Right lobe of liver (tissue), 6 donors: ENCODE measurements around the gene COTL1. TPM values are rescaled to one million over a fixed set of nuclear protein-coding genes. Genes with fewer than 3 reads are reported as not detected.

Experiments used
- ATAC-seq, 4 donors: fragments of 200-7000 bp; cut with Tn5 transposase; one replicate each; pipeline ENCODE4 v1.9.1; 2020; ENCODE audit warnings: mild to moderate bottlenecking in 4 of 4, moderate library complexity in 4 of 4
- DNase-seq, 3 donors: peaks; one replicate each; pipeline ENCODE4 v3.0.0-alpha.2; 2020
- H3K27ac ChIP-seq, 3 donors: fragments of 200-600 bp; one replicate each; pipeline ENCODE4 v1.8.0; 2022
- H3K27me3 ChIP-seq, 2 donors: fragments of 200-600 bp; one replicate each; pipeline ENCODE4 v1.8.0; 2022
- H3K36me3 ChIP-seq, 4 donors: fragments of 200-600 bp; sonication (generic) in 1 of 4; one replicate each; pipeline versions ENCODE4 v1.5.1 to v1.8.0; 2017 to 2022; ENCODE audit warnings: control low read depth in 1 of 4
- H3K4me1 ChIP-seq, 4 donors: fragments of 200-600 bp; sonication (generic) in 1 of 4; one replicate each; pipeline versions ENCODE4 v1.5.1 to v1.8.0; 2017 to 2022; ENCODE audit warnings: control low read depth in 1 of 4
- H3K4me3 ChIP-seq, 3 donors: fragments of 200-600 bp; one replicate each; pipeline ENCODE4 v1.8.0; 2022
- H3K9me3 ChIP-seq, 4 donors: fragments of 200-600 bp; sonication (generic) in 1 of 4; one replicate each; pipeline versions ENCODE4 v1.5.1 to v1.8.0; 2017 to 2022; ENCODE audit warnings: control low read depth in 1 of 4
- POLR2A ChIP-seq: fragments of 450-650 bp; IDR thresholded peaks from one replicate; pipeline ENCODE4 v1.6.1; 2017; ENCODE audit warnings: antibody characterized with exemption, mild to moderate bottlenecking
- WGBS: methylation state at CpG from one replicate; pipeline ENCODE4 v1.1.6; 2018; ENCODE audit warnings: low coverage, low lambda C conversion rate; ENCODE audit not compliant: insufficient coverage; ENCODE audit errors: missing lambda C conversion rate; 5-methylcytosine and 5-hydroxymethylcytosine counted together
- intact Hi-C, 2 donors: fragments of 100-400 bp; cut with DNase I; formaldehyde crosslinking; loops; one replicate each; pipeline versions ENCODE4 v1.11.2 to v1.14.1; 2022
- total RNA-seq, 6 experiments: library from RNA; depleted of rRNA in 2 of 6; stranded (reverse); fragments of >200 nt in 2 of 6; fragmentation: NEBNext Ultra II Directional in 3 of 6; extraction: Animal tissue kit (Norgen Biotek cat#: 25700) in 3 of 6; gene quantifications; one replicate each; pipeline versions ENCODE4 v1.1.0 to v1.2.4, GENCODE V29; 2016 to 2023
- TF ChIP-seq, protein P1 (sequence below), 4 donors: fragments of 200-600 bp in 3 of 4; fragments of 450-650 bp in 1 of 4; IDR thresholded peaks; one replicate each; pipeline versions ENCODE4 v1.5.1 to v1.8.0; 2016 to 2022; ENCODE audit warnings: antibody characterized with exemption in 4 of 4, mild to moderate bottlenecking in 2 of 4
- donor health status: DM: no; HTN: yes; CAD: no.
- donor health status: DM: no; HTN: no; CAD: no.
- donor health status: DM: no; HTN: no; CAD: no.
- donor health status: DM: no; HTN: yes; CAD: no.
- donor health status: DM: no; HTN: yes; CAD: no.

Gene COTL1
- total RNA-seq, 6 experiments from 2014 or later = 12.4 to 51.0 (median 18.6) TPM

DNA sequence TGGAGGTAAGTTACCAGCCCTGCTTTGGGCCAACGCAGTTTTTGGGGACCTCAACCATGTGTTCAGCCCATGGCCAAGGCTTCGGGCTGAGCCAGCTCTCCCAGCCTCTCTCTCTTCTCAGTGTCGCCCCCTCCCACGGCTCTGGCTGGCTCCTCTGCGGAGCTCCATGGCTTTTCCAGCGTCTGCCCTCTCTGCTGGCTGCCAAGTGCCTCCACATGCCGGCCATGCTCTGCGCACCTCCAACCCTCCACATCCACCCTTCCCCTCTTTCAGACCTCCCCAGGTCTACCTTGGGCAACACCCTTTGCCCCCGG, 23.2 kb downstream of the COTL1 start:
- ATAC-seq (peak in 1 of 4 donors; percentile 3), DNase-seq (peak in 1 of 3 donors; percentile 53)
- WGBS = 75% methylated on average over 6 of the region's 9 CpGs
- no peaks in the 10 kb centered on the region for H3K36me3 ChIP-seq
- TF ChIP-seq POLR2A = no peak
- TF ChIP-seq, protein P1, sequence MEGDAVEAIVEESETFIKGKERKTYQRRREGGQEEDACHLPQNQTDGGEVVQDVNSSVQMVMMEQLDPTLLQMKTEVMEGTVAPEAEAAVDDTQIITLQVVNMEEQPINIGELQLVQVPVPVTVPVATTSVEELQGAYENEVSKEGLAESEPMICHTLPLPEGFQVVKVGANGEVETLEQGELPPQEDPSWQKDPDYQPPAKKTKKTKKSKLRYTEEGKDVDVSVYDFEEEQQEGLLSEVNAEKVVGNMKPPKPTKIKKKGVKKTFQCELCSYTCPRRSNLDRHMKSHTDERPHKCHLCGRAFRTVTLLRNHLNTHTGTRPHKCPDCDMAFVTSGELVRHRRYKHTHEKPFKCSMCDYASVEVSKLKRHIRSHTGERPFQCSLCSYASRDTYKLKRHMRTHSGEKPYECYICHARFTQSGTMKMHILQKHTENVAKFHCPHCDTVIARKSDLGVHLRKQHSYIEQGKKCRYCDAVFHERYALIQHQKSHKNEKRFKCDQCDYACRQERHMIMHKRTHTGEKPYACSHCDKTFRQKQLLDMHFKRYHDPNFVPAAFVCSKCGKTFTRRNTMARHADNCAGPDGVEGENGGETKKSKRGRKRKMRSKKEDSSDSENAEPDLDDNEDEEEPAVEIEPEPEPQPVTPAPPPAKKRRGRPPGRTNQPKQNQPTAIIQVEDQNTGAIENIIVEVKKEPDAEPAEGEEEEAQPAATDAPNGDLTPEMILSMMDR (IDR thresholded peaks at IDR 0.05) = no peak
- no peaks in the 10 kb centered on the region for H3K27me3 ChIP-seq
- intact Hi-C loops = no loop called here
- H3K4me3 ChIP-seq = no peak overlapping the region
- no peaks in the 10 kb centered on the region for H3K9me3 ChIP-seq
- peaks cover 0 to 7% (median 0%) of the 10 kb centered on the region in 4 donors for H3K4me1 ChIP-seq
- peak overlapping the region in 2 of 3 donors; percentile 29 to 71 for H3K27ac ChIP-seq

DNA sequence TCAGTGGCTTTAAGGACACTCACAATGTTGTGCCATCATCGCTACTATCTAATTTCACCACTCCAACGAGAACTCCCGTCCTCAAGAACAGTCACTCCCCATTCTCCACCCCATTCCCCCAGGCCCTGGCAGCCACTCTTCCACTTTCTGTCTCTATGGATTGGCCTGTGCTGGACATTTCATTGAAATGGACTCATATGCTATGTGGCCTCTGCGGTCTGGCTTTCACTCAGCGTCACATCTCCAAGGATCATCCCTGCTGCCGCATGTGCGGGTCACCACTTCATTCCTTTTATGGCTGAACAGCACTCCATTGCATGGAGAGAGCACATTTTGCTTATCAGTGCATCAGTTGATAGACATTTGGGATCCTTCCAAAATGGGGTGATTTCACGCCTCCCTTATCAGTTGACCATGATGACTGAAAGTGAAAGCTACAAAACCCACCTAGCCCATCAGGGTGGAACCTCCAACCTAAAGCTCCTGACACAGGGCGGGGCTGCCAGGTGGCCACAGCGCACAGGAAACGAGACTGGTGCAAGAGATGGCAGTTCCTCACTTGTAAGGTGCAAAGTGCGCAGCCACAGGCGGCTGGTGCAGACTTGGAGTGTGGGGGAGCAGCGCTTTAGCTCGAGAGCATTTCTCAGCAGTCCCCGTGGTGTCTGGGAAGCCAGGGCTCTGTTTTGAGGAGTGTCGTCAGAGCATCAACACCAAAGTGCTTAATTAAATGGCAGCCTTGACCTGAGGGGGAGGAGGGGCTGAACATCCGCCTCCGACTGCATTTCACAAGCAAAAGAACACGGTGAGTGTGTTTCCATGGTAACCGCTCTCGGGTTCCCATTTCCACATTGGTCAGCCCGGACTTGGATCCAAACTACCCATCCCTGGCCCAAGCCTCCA, 23.8 kb downstream of the COTL1 start:
- Histone ChIP-seq H3K9me3 (no peaks in the 10 kb centered on the region), H3K4me3 (no peak overlapping the region), H3K27me3 (no peaks in the 10 kb centered on the region), H3K4me1 (peaks cover 0 to 1% (median 0%) of the 10 kb centered on the region in 4 donors), H3K27ac (peak overlapping the region in 2 of 3 donors; percentile 29 to 71), H3K36me3 (no peaks in the 10 kb centered on the region)
- peak in 2 of 3 donors; percentile 58 to 78 for DNase-seq
- ATAC-seq = peak; percentile 27 to 59 (median 44)
- TF ChIP-seq, protein P1 (IDR thresholded peaks at IDR 0.05) = no peak
- no peak for TF ChIP-seq POLR2A
- intact Hi-C loops = no loop called here
- WGBS = 69% methylated on average over 16 of the region's 23 CpGs

DNA sequence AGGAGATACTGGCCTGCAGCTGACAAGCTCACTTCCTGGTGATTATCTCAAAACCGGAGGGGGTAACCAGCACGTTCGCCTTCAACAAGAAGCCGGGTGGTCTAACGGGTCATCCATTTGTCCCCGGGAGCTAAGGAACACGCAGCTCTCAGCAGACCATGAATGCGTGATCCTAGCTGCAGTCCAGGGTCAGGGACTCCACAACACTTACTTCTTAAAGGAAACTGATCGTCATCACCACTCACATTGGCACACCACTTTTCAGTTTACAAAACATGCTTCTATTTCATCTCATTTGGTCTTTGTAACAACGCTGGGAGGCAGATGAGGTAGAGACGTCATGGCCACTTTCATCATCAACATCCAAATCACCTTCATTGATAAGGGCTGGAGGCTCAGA, 25.2 kb downstream of the COTL1 start:
- DNase-seq (peak in 1 of 3 donors; percentile 42), ATAC-seq (no peak)
- Histone ChIP-seq H3K27ac (no peak overlapping the region), H3K27me3 (no peaks in the 10 kb centered on the region), H3K36me3 (no peaks in the 10 kb centered on the region), H3K4me1 (no peaks in the 10 kb centered on the region), H3K9me3 (no peaks in the 10 kb centered on the region), H3K4me3 (no peak overlapping the region)
- 66% methylated on average over 2 of the region's 11 CpGs for WGBS
- intact Hi-C loops = no loop called here
- TF ChIP-seq, protein P1 (IDR thresholded peaks at IDR 0.05) = no peak

DNA sequence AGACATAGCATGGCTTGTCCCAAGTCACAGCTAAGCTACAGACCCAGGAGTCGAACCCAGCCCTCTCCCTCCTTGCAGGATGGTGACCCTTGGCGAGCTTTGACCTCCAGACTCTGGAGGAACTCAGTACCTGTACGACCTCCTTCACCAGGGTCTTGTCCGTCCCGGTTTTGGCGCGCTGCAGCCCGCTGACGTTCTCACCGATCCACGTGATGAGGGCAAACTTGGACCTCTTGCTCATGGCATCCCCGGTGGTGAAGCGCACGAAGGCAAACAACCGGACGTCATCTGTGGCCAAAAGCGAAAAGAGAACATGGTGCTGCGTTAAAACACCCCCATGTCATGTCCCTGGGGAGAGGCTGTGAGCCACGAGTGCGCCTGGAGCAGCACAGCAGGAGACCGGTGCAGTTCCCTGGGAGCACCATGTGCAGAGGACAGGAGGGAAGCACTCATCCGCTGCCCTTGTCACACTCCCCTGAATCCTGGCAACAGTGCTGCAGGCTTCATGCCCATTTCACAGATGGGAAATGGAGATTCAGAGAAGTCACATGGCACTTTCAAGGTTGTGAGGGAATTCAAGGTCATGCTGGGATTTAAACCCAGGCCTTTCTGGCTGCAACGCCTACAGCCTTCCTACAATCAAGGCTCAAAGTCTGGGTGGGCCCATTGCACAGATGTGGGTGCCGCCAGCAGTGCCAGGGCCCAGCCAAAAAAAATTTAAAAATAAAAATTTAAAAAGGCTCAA, 27.7 kb downstream of the COTL1 start:
- WGBS = 86% methylated on average over 20 of the region's 24 CpGs
- peak in 1 of 3 donors; percentile 47 for DNase-seq
- H3K4me3 ChIP-seq = no peak overlapping the region
- no peaks in the 10 kb centered on the region for H3K36me3 ChIP-seq
- no peak for ATAC-seq
- intact Hi-C loops = no loop called here
- no peak overlapping the region for H3K27ac ChIP-seq
- no peaks in the 10 kb centered on the region for H3K9me3 ChIP-seq
- TF ChIP-seq POLR2A = no peak
- TF ChIP-seq, protein P1 (IDR thresholded peaks at IDR 0.05) = no peak
- no peaks in the 10 kb centered on the region for H3K4me1 ChIP-seq
- no peaks in the 10 kb centered on the region for H3K27me3 ChIP-seq
